GM12874 (cell line): ENCODE data around the gene SAP25.

Experiments used
- CTCF ChIP-seq: IDR thresholded peaks from 2 replicates; pipeline ENCODE4 v1.5.1; 2011; ENCODE audit warnings: low read depth, mild to moderate bottlenecking, control low read depth, low read length, moderate library complexity; ENCODE audit not compliant: insufficient read depth

Gene SAP25

GRCh38 chr7:100584054-100584682 is 10.5 kb upstream of the SAP25 start:
- TF ChIP-seq CTCF: no peak

- TF ChIP-seq CTCF: no peak
These were observed 9.7 kb upstream of the SAP25 start for GRCh38 chr7:100583132-100584053.

DNA sequence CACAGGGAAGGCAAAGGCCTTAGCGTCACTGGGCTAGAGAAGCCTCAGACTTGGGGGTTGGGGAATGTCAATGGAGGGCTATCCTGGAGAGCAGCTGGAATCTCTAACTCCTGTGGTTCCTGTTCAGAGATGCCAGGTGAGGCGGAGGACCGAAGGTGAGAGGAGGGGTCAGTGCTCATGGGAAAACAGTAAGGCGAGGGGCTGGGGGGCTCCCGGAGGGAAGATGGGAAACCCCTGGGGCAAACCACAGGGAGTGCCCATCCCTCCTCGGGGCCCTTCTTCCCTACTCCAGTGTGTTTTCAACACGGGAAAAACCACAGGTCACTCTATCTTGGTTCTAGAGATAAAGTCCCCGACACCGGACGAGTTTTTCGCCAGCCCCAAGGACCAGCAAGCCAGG is 8.9 kb upstream of the SAP25 start:
- TF ChIP-seq CTCF: no peak

GRCh38 chr7:100582041-100582579 is 8.4 kb upstream of the SAP25 start:
- TF ChIP-seq CTCF: no peak

DNA sequence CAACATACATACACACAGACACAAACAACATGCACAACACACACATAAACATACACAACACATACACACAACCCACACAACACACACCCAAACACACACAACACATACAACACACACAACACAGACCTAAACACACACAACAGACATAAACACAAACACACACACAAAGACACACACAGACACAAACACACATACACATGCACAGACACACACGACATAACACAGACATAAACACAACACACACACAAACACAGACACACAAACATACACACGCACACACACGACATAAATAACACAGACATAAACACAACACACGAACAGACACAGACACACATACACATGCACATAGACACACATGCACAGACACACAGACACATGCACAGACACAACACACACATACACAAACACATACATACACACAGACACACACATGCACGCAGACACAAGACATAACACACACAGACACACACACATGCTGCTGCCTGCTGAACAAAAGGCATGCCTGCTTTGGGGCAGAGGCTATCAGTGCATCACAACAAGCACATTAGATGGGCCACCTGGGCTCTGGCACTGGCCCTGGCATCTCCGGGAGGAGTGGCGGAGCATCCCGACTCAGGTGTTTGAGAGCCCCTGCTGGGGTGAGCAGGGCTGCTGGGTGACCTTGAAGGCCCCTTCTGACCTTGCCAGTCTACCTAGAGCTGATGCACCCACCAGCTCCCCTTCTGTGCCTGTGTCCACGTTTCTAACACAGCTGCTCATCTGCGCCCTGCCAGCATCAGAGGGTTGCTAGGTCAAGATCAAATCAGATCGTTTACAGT is 7.0 kb upstream of the SAP25 start:
- TF ChIP-seq CTCF: no peak

- TF ChIP-seq CTCF: no peak
These were observed 4.8 kb upstream of the SAP25 start for GRCh38 chr7:100578246-100579183.
